Esophagus muscularis mucosa (tissue), 4 donors: ENCODE measurements around the gene DLG1.

Source experiments
- EP300 ChIP-seq: sonication (generic); formaldehyde crosslinking; IDR thresholded peaks from one replicate; pipeline ENCODE4 v1.6.1; 2017; ENCODE audit warnings: antibody characterized with exemption
- POLR2A ChIP-seq: fragments of 450-650 bp; IDR thresholded peaks from one replicate; pipeline ENCODE4 v1.6.1; 2017; ENCODE audit warnings: antibody characterized with exemption, moderate library complexity, mild to moderate bottlenecking, low read depth
- POLR2AphosphoS5 ChIP-seq, 2 donors: sonication (generic); formaldehyde crosslinking; IDR thresholded peaks; one replicate each; pipeline ENCODE4 v1.6.1; 2017; ENCODE audit warnings: antibody characterized with exemption in 2 of 2
- TF ChIP-seq, protein P1 (sequence below), 3 experiments: fragments of 200-600 bp in 2 of 3; fragments of 450-650 bp in 1 of 3; sonication (generic) in 2 of 3; IDR thresholded peaks; one replicate each; pipeline ENCODE4 v1.5.1; 2017 to 2019; ENCODE audit warnings: antibody characterized with exemption in 3 of 3, mild to moderate bottlenecking in 2 of 3, moderate library complexity in 1 of 3

DNA sequence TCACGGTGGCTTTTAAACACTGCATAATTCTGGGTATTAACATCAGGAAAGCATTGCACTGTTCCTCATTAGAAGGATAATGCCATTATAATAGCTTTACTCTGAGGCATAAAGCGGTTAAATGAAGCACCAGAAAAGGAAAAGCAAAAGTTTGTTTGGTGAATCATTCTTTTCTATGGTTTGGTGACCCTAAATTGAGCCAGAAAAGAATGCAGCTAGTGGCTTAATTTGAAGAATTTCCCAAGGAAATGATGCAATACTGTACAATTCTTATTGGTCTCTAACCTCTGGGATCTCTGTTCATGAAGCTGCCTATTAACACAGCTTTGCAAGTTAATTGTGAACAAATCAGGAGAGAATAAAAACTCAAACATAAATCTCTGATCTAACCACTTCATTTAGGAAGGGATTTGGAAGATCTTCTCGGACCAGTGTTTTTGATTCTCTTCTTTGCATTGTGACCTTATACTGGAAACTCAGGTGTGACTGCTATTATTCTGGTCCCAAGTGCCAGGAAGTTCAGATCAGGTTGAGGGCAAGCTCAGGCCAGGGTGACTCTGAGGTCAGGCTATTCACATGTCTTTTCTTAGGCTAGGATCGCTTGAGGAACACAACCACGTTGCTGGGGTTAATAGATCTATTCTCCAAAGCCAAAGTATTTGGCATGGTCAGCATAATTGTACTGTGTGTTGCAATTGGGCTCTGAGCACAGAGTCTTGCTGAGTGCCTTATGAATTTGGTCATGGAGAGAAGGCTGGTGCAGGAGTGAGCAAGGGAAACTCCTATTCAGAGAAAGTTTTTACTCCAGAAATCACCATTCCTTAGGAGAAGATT, 11.3 kb upstream of the DLG1 start:
- TF ChIP-seq, protein P1, sequence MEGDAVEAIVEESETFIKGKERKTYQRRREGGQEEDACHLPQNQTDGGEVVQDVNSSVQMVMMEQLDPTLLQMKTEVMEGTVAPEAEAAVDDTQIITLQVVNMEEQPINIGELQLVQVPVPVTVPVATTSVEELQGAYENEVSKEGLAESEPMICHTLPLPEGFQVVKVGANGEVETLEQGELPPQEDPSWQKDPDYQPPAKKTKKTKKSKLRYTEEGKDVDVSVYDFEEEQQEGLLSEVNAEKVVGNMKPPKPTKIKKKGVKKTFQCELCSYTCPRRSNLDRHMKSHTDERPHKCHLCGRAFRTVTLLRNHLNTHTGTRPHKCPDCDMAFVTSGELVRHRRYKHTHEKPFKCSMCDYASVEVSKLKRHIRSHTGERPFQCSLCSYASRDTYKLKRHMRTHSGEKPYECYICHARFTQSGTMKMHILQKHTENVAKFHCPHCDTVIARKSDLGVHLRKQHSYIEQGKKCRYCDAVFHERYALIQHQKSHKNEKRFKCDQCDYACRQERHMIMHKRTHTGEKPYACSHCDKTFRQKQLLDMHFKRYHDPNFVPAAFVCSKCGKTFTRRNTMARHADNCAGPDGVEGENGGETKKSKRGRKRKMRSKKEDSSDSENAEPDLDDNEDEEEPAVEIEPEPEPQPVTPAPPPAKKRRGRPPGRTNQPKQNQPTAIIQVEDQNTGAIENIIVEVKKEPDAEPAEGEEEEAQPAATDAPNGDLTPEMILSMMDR (IDR thresholded peaks at IDR 0.05) = no peak
- TF ChIP-seq POLR2A (no peak), POLR2AphosphoS5 (IDR thresholded peaks at IDR 0.05) (no peak), EP300 (no peak)
